SU-DHL-6 (cell line): Measurements from ENCODE around the gene TMA7.

Source experiments
- H2AFZ ChIP-seq: fragments of 200-600 bp; sonication (generic); 2 replicates; pipeline ENCODE4 v1.6.1; 2014; ENCODE audit warnings: low read depth, mild to moderate bottlenecking, moderate library complexity, mixed read lengths, antibody characterized with exemption, low read length; ENCODE audit not compliant: severe bottlenecking
- H3F3A ChIP-seq: fragments of 200-600 bp; shearing (Covaris generic); 2 replicates; pipeline ENCODE4 v1.6.0; 2016; ENCODE audit warnings: antibody characterized with exemption, mild to moderate bottlenecking; ENCODE audit not compliant: insufficient read depth
- H3K27ac ChIP-seq: fragments of 200-600 bp; sonication (generic); 2 replicates; pipeline ENCODE4 v1.5.1; 2016; ENCODE audit warnings: low read depth, mild to moderate bottlenecking, low read length, moderate library complexity, mixed read lengths
- H3K27me3 ChIP-seq: fragments of 200-600 bp; sonication (generic), shearing (Covaris generic); 2 replicates; pipeline ENCODE4 v1.6.0; 2014; ENCODE audit warnings: mild to moderate bottlenecking, low read length
- H3K36me3 ChIP-seq: fragments of 200-600 bp; sonication (generic); 2 replicates; pipeline ENCODE4 v1.6.1; 2014; ENCODE audit warnings: mild to moderate bottlenecking, low read length, mixed read lengths
- H3K4me2 ChIP-seq: fragments of 300-600, 200-600 bp; shearing (Covaris generic), sonication (generic); 2 replicates; pipeline ENCODE4 v1.6.0; 2014; ENCODE audit warnings: low read length, low read depth, mild to moderate bottlenecking; ENCODE audit not compliant: poor library complexity, severe bottlenecking
- H3K4me3 ChIP-seq: fragments of 200-600 bp; sonication (generic); 2 replicates; pipeline ENCODE4 v1.5.1; 2014; ENCODE audit warnings: antibody characterized with exemption, low read length, mild to moderate bottlenecking, mixed read lengths; ENCODE audit not compliant: insufficient read depth, poor library complexity, severe bottlenecking
- H3K79me2 ChIP-seq: fragments of 200-600 bp; sonication (generic); 2 replicates; pipeline ENCODE4 v1.6.1; 2014; ENCODE audit warnings: mild to moderate bottlenecking, low read length, moderate library complexity; ENCODE audit not compliant: insufficient read depth
- H3K9ac ChIP-seq: fragments of 200-600 bp; sonication (generic); 2 replicates; pipeline ENCODE4 v1.7.0; 2014; ENCODE audit warnings: mild to moderate bottlenecking, low read length
- H3K9me2 ChIP-seq: fragments of 200-600 bp; sonication (generic); replicated peaks from 2 replicates; pipeline ENCODE4 v1.6.1; 2014; ENCODE audit warnings: low read length; ENCODE audit not compliant: insufficient read depth
- H3K9me3 ChIP-seq: fragments of 200-600 bp; sonication (generic); 2 replicates; pipeline ENCODE4 v1.6.1; 2014; ENCODE audit warnings: low read length, mixed read lengths; ENCODE audit not compliant: insufficient read depth
- H4K20me1 ChIP-seq: fragments of 200-600 bp; sonication (generic); 2 replicates; pipeline ENCODE4 v1.6.1; 2014; ENCODE audit warnings: low read depth, mild to moderate bottlenecking, antibody characterized with exemption, low read length, moderate library complexity, mixed read lengths
- EZH2phosphoT487 ChIP-seq: fragments of 200-600 bp; sonication (generic), shearing (Covaris generic); conservative IDR thresholded peaks from 2 replicates; pipeline ENCODE4 v1.6.1; 2018; ENCODE audit warnings: mild to moderate bottlenecking, antibody characterized with exemption, low read length, moderate library complexity, mixed read lengths
- TF ChIP-seq, protein P1 (sequence below): fragments of 200-600 bp; sonication (generic); IDR thresholded peaks from one replicate; pipeline ENCODE4 v1.5.1; 2017; ENCODE audit warnings: antibody characterized with exemption, mild to moderate bottlenecking, low read length, moderate library complexity; ENCODE audit not compliant: insufficient read depth, poor library complexity, severe bottlenecking

TMA7 gene

DNA sequence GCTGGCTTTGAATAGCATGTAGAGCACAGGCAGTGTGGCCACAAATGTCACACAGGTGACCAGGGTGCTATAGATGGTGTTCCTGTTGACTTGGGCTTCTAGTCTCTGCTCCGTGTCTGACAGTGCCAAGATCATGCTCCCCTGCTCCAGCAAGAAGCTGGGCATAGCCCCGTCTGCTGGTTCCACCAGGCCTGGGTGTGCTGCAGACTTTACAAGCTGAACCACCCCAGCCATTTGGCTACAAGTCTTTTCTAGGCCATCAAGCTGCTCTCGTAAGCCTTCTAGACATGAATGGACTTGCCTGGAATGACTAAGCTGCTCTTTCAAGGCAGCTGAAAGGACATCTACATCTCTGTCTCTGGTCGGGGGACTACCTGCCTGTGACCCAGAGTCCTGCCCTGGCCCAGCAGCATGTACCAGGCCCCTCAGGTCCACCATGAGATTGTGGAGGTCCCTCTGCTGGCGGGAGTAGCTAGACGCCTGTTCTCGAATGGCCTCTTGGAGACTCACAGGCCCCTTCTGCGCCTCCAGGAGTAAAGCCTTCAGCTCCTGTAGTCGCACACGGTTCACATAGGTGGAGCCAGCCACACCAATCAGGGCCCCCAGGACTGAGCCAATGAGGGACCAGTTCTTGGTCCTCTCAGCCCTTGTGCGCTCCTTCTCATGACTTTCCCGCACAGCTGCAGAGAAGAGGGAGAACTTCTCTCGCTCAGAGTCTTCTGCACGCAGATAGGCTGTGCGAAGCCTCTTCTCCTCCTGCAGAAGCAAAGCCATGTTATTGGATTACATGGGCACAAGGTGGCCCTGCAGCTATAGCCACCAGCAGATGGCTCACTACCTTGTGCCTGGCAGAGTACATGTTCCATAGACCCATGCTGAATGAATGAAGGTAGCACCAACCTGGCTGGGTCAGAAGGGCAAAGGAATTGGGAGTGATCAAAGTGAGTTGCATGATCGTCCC, 7.4 kb upstream of the TMA7 start:
- Histone ChIP-seq H3K27ac (no peak overlapping the region), H2AFZ (no peak overlapping the region), H3K9me3 (no peaks in the 10 kb centered on the region), H3K9me2 (no peaks in the 10 kb centered on the region), H3F3A (peaks cover 4% of the 10 kb centered on the region; the same call in 1 of the 2 replicates), H3K36me3 (no peaks in the 10 kb centered on the region), H4K20me1 (no peaks in the 10 kb centered on the region), H3K9ac (no peak overlapping the region), H3K79me2 (no peaks in the 10 kb centered on the region), H3K4me2 (no peak overlapping the region), H3K27me3 (no peaks in the 10 kb centered on the region), H3K4me3 (no peak overlapping the region)
- no peak for TF ChIP-seq EZH2phosphoT487
- TF ChIP-seq, protein P1, sequence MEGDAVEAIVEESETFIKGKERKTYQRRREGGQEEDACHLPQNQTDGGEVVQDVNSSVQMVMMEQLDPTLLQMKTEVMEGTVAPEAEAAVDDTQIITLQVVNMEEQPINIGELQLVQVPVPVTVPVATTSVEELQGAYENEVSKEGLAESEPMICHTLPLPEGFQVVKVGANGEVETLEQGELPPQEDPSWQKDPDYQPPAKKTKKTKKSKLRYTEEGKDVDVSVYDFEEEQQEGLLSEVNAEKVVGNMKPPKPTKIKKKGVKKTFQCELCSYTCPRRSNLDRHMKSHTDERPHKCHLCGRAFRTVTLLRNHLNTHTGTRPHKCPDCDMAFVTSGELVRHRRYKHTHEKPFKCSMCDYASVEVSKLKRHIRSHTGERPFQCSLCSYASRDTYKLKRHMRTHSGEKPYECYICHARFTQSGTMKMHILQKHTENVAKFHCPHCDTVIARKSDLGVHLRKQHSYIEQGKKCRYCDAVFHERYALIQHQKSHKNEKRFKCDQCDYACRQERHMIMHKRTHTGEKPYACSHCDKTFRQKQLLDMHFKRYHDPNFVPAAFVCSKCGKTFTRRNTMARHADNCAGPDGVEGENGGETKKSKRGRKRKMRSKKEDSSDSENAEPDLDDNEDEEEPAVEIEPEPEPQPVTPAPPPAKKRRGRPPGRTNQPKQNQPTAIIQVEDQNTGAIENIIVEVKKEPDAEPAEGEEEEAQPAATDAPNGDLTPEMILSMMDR: no peak

DNA sequence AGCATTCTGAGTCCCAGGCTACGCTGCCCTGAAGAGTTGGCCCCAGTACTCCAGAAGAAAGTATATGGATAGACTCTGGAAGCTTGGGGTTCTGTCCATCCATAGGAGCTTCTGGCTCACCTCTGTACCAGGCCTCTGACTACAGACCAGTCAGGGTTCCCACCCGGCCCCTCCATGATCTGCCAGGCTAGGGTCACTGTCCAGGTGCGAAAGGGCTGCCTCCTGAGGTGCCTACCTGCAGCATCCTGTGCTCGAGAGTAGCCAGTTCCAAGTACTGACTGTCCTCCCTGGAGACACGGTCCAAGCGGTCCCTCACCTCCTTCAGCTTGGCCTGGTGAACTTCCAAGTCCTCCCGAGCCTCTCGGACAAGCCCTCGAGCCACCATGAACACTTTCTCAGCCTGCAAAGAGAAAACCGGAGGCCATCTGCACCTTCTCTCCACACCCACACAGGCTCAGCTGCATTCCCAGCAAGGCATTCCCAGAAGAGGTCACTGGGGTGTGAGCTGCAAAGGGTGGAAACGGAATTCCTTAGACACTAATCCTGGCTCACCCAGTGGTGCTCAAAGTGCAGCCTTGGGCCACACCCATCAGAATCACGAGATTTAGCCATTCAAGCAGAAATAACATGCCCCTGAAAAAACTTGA, 6.5 kb upstream of the TMA7 start:
- TF ChIP-seq, protein P1: no peak
- no peak for TF ChIP-seq EZH2phosphoT487
- H3K27me3 ChIP-seq: no peaks in the 10 kb centered on the region
- no peaks in the 10 kb centered on the region for H3K9me2 ChIP-seq
- H3K79me2 ChIP-seq: no peaks in the 10 kb centered on the region
- H3F3A ChIP-seq: peaks cover 13% of the 10 kb centered on the region
- H4K20me1 ChIP-seq: no peaks in the 10 kb centered on the region
- no peaks in the 10 kb centered on the region for H3K36me3 ChIP-seq
- no peak overlapping the region for H3K4me2 ChIP-seq
- no peak overlapping the region for H2AFZ ChIP-seq
- no peaks in the 10 kb centered on the region for H3K9me3 ChIP-seq
- no peak overlapping the region for H3K4me3 ChIP-seq
- no peak overlapping the region for H3K27ac ChIP-seq
- H3K9ac ChIP-seq: no peak overlapping the region

DNA sequence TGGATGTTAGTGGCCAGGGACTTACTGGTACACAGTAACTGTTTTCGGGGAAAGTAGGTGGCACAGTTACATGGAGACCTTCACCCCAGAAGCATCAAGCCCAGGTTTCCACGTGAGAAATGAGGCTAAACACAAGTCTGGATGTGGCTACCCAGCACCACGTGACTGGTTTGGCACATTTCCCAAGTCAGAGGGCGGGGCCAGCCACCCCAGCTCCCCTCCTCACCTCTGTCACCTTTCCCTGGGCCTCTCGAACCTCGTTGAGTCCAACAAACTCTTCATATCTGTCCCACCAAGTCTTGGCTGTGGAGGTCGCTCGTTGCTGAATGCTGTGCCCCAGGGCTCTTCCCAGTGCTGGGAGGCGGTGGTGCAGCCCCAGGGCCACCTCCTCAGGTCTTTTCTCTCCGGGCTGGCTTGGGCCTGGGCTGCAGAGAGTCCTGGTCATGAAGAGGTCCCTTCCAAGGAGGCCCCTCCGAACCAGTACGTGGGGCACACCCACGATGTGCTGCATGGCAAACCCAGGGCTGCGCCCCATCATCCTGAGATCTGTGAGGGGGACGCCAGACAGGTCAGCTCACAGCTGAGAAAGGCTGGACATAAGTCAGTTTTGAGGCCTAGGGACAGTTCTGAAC, 5.3 kb upstream of the TMA7 start:
- H3F3A ChIP-seq: peaks cover 15% of the 10 kb centered on the region
- no peak overlapping the region for H2AFZ ChIP-seq
- no peaks in the 10 kb centered on the region for H3K9me3 ChIP-seq
- H4K20me1 ChIP-seq: no peaks in the 10 kb centered on the region
- H3K27ac ChIP-seq: no peak overlapping the region
- H3K9ac ChIP-seq: no peak overlapping the region
- H3K9me2 ChIP-seq: no peaks in the 10 kb centered on the region
- no peak overlapping the region for H3K4me2 ChIP-seq
- H3K36me3 ChIP-seq: no peaks in the 10 kb centered on the region
- no peaks in the 10 kb centered on the region for H3K27me3 ChIP-seq
- H3K4me3 ChIP-seq: no peak overlapping the region
- no peak for TF ChIP-seq EZH2phosphoT487
- TF ChIP-seq, protein P1: no peak
- H3K79me2 ChIP-seq: peaks cover 4% of the 10 kb centered on the region; the same call in 1 of the 2 replicates
